Fibroblast of lung (primary cell): ENCODE data around the gene HEG1.

ENCODE experiments used
- CTCF ChIP-seq, 2 donors: IDR thresholded peaks in 1 of 2; conservative IDR thresholded peaks in 1 of 2; 1 replicate in 1 of 2; 2 replicates in 1 of 2; pipeline ENCODE4 v1.5.1; 2011 to 2012; ENCODE audit warnings: low read length in 2 of 2, control low read depth in 1 of 2, inconsistent platforms in 1 of 2, low read depth in 1 of 2, mild to moderate bottlenecking in 1 of 2
- EZH2 ChIP-seq: IDR thresholded peaks from 2 replicates; pipeline ENCODE4 v1.5.1; 2012; ENCODE audit warnings: low read length, control low read depth, mild to moderate bottlenecking; ENCODE audit errors: missing control alignments

GRCh38 chr3:125103406-125103805 lies 47.6 kb upstream of the HEG1 start:
- TF ChIP-seq CTCF (conservative IDR thresholded peaks at IDR 0.05 in 1 of 2, IDR thresholded peaks at IDR 0.05 in 1 of 2; ENCODE audit: low read depth in 1 of 2, low read length in 2 of 2) (no peak), EZH2 (no peak)
